T-helper 17 cell (primary cell): Measurements from ENCODE around the gene CTSC. TPM values are rescaled to one million over a fixed set of nuclear protein-coding genes. Genes with fewer than 3 reads are reported as not detected.
"Not testable (repeated sequence)": the region's sequence is repeated elsewhere in the genome, so short reads cannot be mapped to it uniquely, and the experiment has no call there.

Experiments used
- ATAC-seq: fragments of 150-1000 bp; cut with Tn5 transposase; 2 replicates; pipeline ENCODE4 v1.10.0; 2021; ENCODE audit warnings: mild to moderate bottlenecking, moderate library complexity
- DNase-seq, 3 donors: peaks; one replicate each; pipeline versions ENCODE4 v3.0.0 to v3.0.0-alpha.2; 2020 to 2021
- H3K9me3 ChIP-seq: one replicate; pipeline ENCODE4 v1.7.0; 2013; ENCODE audit warnings: low read length, mild to moderate bottlenecking; ENCODE audit not compliant: control insufficient read depth, poor library complexity, severe bottlenecking
- H3K27ac Mint-ChIP-seq: one replicate; pipeline ENCODE4 v1.8.0; 2022; ENCODE audit warnings: mild to moderate bottlenecking, moderate library complexity, mixed read lengths
- H3K27me3 Mint-ChIP-seq: one replicate; pipeline ENCODE4 v1.8.0; 2022; ENCODE audit warnings: mixed read lengths
- H3K36me3 Mint-ChIP-seq: one replicate; pipeline ENCODE4 v1.8.0; 2022; ENCODE audit warnings: low read depth, mixed read lengths
- H3K4me1 Mint-ChIP-seq: one replicate; pipeline ENCODE4 v1.8.0; 2022; ENCODE audit warnings: mild to moderate bottlenecking, mixed read lengths
- H3K4me3 Mint-ChIP-seq: one replicate; pipeline ENCODE4 v1.8.0; 2022; ENCODE audit warnings: mild to moderate bottlenecking, moderate library complexity, mixed read lengths
- total RNA-seq, 4 donors: library from RNA in 2 of 4; stranded (reverse) in 2 of 4; gene quantifications; one replicate each; pipeline ENCODE4 v1.2.3 and lab custom pipeline; 2022 to 2026

Gene CTSC
- total RNA-seq, 2 donors from 2014 or later: 52.8 to 69.8 TPM

GRCh38 chr11:88322881-88323280 is 14.7 kb downstream of the CTSC start:
- not testable (repeated sequence) for H3K36me3 Mint-ChIP-seq, H3K9me3 ChIP-seq, H3K27ac Mint-ChIP-seq, ATAC-seq, H3K4me3 Mint-ChIP-seq, DNase-seq, H3K27me3 Mint-ChIP-seq
- H3K4me1 Mint-ChIP-seq: peaks cover 48% of the 10 kb centered on the region

GRCh38 chr11:88321412-88321811 is 16.1 kb downstream of the CTSC start:
- H3K4me3 Mint-ChIP-seq, H3K27me3 Mint-ChIP-seq, DNase-seq, H3K36me3 Mint-ChIP-seq, H3K9me3 ChIP-seq, H3K27ac Mint-ChIP-seq, ATAC-seq: not testable (repeated sequence)
- H3K4me1 Mint-ChIP-seq: peaks cover 41% of the 10 kb centered on the region

GRCh38 chr11:88320149-88320559 is 17.4 kb downstream of the CTSC start:
- Mint-ChIP-seq H3K27ac (peak overlapping the region; percentile 29), H3K4me1 (peaks cover 34% of the 10 kb centered on the region), H3K4me3 (no peak overlapping the region), H3K27me3 (no peaks in the 10 kb centered on the region), H3K36me3 (no peaks in the 10 kb centered on the region)
- no peak for ATAC-seq
- H3K9me3 ChIP-seq: no peaks in the 10 kb centered on the region
- DNase-seq: no peak

- Mint-ChIP-seq H3K4me3 (no peak overlapping the region), H3K4me1 (peaks cover 19% of the 10 kb centered on the region)
Observed at GRCh38 chr11:88318017-88318416, 19.5 kb downstream of the CTSC start.

GRCh38 chr11:88317536-88317935 is 20.0 kb downstream of the CTSC start:
- no peak overlapping the region for H3K4me3 Mint-ChIP-seq
- no peaks in the 10 kb centered on the region for H3K27me3 Mint-ChIP-seq
- H3K36me3 Mint-ChIP-seq: peaks cover 2% of the 10 kb centered on the region
- H3K4me1 Mint-ChIP-seq: peaks cover 19% of the 10 kb centered on the region
- no peaks in the 10 kb centered on the region for H3K9me3 ChIP-seq
- ATAC-seq (no peak), DNase-seq (no peak)
- H3K27ac Mint-ChIP-seq: no peak overlapping the region

More at GRCh38 chr11:88318017-88318416, 19.5 kb downstream of the CTSC start:
- H3K9me3 ChIP-seq: no peaks in the 10 kb centered on the region
- ATAC-seq: no peak
- H3K27ac Mint-ChIP-seq: peak overlapping the region; percentile 29
- no peak for DNase-seq
- H3K27me3 Mint-ChIP-seq: no peaks in the 10 kb centered on the region
- no peaks in the 10 kb centered on the region for H3K36me3 Mint-ChIP-seq

GRCh38 chr11:88315981-88316441 is 21.5 kb downstream of the CTSC start:
- no peak for ATAC-seq
- H3K9me3 ChIP-seq: no peaks in the 10 kb centered on the region
- no peaks in the 10 kb centered on the region for H3K27me3 Mint-ChIP-seq
- no peak overlapping the region for H3K4me3 Mint-ChIP-seq
- DNase-seq: no peak
- H3K4me1 Mint-ChIP-seq: peaks cover 14% of the 10 kb centered on the region
- H3K27ac Mint-ChIP-seq: peak overlapping the region; percentile 21
- H3K36me3 Mint-ChIP-seq: peaks cover 9% of the 10 kb centered on the region

- DNase-seq (no peak), ATAC-seq (no peak)
- no peak overlapping the region for H3K27ac Mint-ChIP-seq
- H3K9me3 ChIP-seq: no peaks in the 10 kb centered on the region
- peaks cover 10% of the 10 kb centered on the region for H3K4me1 Mint-ChIP-seq
- H3K4me3 Mint-ChIP-seq: no peak overlapping the region
- H3K36me3 Mint-ChIP-seq: peaks cover 9% of the 10 kb centered on the region
- H3K27me3 Mint-ChIP-seq: no peaks in the 10 kb centered on the region
Observed at GRCh38 chr11:88315015-88315414, 22.5 kb downstream of the CTSC start.

GRCh38 chr11:88313441-88313840 is 24.1 kb downstream of the CTSC start:
- H3K36me3 Mint-ChIP-seq: peaks cover 12% of the 10 kb centered on the region
- no peak overlapping the region for H3K4me3 Mint-ChIP-seq
- peaks cover 10% of the 10 kb centered on the region for H3K4me1 Mint-ChIP-seq
- no peak for DNase-seq
- H3K27me3 Mint-ChIP-seq: no peaks in the 10 kb centered on the region
- no peaks in the 10 kb centered on the region for H3K9me3 ChIP-seq
- H3K27ac Mint-ChIP-seq: peak overlapping the region; percentile 6
- no peak for ATAC-seq

GRCh38 chr11:88312628-88313027 is 24.9 kb downstream of the CTSC start:
- Mint-ChIP-seq H3K27me3 (no peaks in the 10 kb centered on the region), H3K4me3 (no peak overlapping the region), H3K27ac (no peak overlapping the region), H3K4me1 (peaks cover 14% of the 10 kb centered on the region), H3K36me3 (peaks cover 17% of the 10 kb centered on the region)
- DNase-seq (no peak), ATAC-seq (no peak)
- H3K9me3 ChIP-seq: no peaks in the 10 kb centered on the region

- DNase-seq (no peak), ATAC-seq (no peak)
- Mint-ChIP-seq H3K4me1 (peaks cover 16% of the 10 kb centered on the region), H3K36me3 (peaks cover 26% of the 10 kb centered on the region), H3K27me3 (no peaks in the 10 kb centered on the region), H3K4me3 (no peak overlapping the region), H3K27ac (no peak overlapping the region)
- no peaks in the 10 kb centered on the region for H3K9me3 ChIP-seq
Observed at GRCh38 chr11:88310246-88310645, 27.3 kb downstream of the CTSC start.

- H3K27ac Mint-ChIP-seq: no peak overlapping the region
- DNase-seq: no peak
- peaks cover 16% of the 10 kb centered on the region for H3K4me1 Mint-ChIP-seq
- no peak for ATAC-seq
- no peaks in the 10 kb centered on the region for H3K9me3 ChIP-seq
- H3K4me3 Mint-ChIP-seq: no peak overlapping the region
- no peaks in the 10 kb centered on the region for H3K27me3 Mint-ChIP-seq
- H3K36me3 Mint-ChIP-seq: peaks cover 28% of the 10 kb centered on the region
Observed at GRCh38 chr11:88308576-88308975, 29.0 kb downstream of the CTSC start.

GRCh38 chr11:88307749-88308425 is 29.6 kb downstream of the CTSC start:
- Mint-ChIP-seq H3K27ac (no peak overlapping the region), H3K4me3 (no peak overlapping the region), H3K4me1 (peaks cover 20% of the 10 kb centered on the region), H3K27me3 (no peaks in the 10 kb centered on the region), H3K36me3 (peaks cover 29% of the 10 kb centered on the region)
- DNase-seq (no peak), ATAC-seq (no peak)
- H3K9me3 ChIP-seq: no peaks in the 10 kb centered on the region

GRCh38 chr11:88306785-88307184 is 30.8 kb downstream of the CTSC start:
- no peaks in the 10 kb centered on the region for H3K27me3 Mint-ChIP-seq
- peaks cover 19% of the 10 kb centered on the region for H3K4me1 Mint-ChIP-seq
- no peak overlapping the region for H3K4me3 Mint-ChIP-seq
- no peak for DNase-seq
- ATAC-seq: no peak
- no peak overlapping the region for H3K27ac Mint-ChIP-seq
- peaks cover 24% of the 10 kb centered on the region for H3K36me3 Mint-ChIP-seq
- H3K9me3 ChIP-seq: no peaks in the 10 kb centered on the region

GRCh38 chr11:88305430-88305829 is 32.1 kb downstream of the CTSC start:
- no peak for ATAC-seq
- Mint-ChIP-seq H3K27me3 (no peaks in the 10 kb centered on the region), H3K27ac (no peak overlapping the region), H3K36me3 (peaks cover 25% of the 10 kb centered on the region), H3K4me1 (peaks cover 27% of the 10 kb centered on the region), H3K4me3 (no peak overlapping the region)
- no peaks in the 10 kb centered on the region for H3K9me3 ChIP-seq
- DNase-seq: no peak
